Measurements from ENCODE around the gene MTX3.
A peak's percentile ranks its signal among the peaks of the same experiment; 100 is the strongest.

Gene MTX3

GRCh38 chr5:80008995-80009765 is 18.1 kb upstream of the MTX3 start:
- no peak for DNase-seq (ENCODE audit: low read depth)
- H3K4me3 ChIP-seq (ENCODE audit: low read depth, low read length) = no peak overlapping the region
- no peak for TF ChIP-seq CTCF (IDR thresholded peaks at IDR 0.05; ENCODE audit: control insufficient read depth, extremely low read depth, insufficient read depth)

- H3K4me3 ChIP-seq (ENCODE audit: low read depth, low read length) = no peak overlapping the region
- DNase-seq (ENCODE audit: low read depth) = no peak
- no peak for TF ChIP-seq CTCF (IDR thresholded peaks at IDR 0.05; ENCODE audit: control insufficient read depth, extremely low read depth, insufficient read depth)
Measured at GRCh38 chr5:80002677-80003076, 11.6 kb upstream of the MTX3 start.

- no peak overlapping the region for H3K4me3 ChIP-seq (ENCODE audit: low read depth, low read length)
- TF ChIP-seq CTCF (IDR thresholded peaks at IDR 0.05; ENCODE audit: control insufficient read depth, extremely low read depth, insufficient read depth) = no peak
- DNase-seq (ENCODE audit: low read depth) = no peak
Measured at GRCh38 chr5:79999722-80000121, 8.7 kb upstream of the MTX3 start.

GRCh38 chr5:79992891-79993657 is 2.0 kb upstream of the MTX3 start:
- DNase-seq (ENCODE audit: low read depth) = no peak
- H3K4me3 ChIP-seq (ENCODE audit: low read depth, low read length) = no peak overlapping the region
- no peak for TF ChIP-seq CTCF (IDR thresholded peaks at IDR 0.05; ENCODE audit: control insufficient read depth, extremely low read depth, insufficient read depth)

- peak overlapping the region; percentile 93 for H3K4me3 ChIP-seq (ENCODE audit: low read depth, low read length)
- no peak for DNase-seq (ENCODE audit: low read depth)
Measured at GRCh38 chr5:79990205-79990597, 861 bp downstream of the MTX3 start.

GRCh38 chr5:79986260-79986659 is 4.8 kb downstream of the MTX3 start:
- DNase-seq (ENCODE audit: low read depth) = no peak
- no peak for TF ChIP-seq CTCF (IDR thresholded peaks at IDR 0.05; ENCODE audit: control insufficient read depth, extremely low read depth, insufficient read depth)
- H3K4me3 ChIP-seq (ENCODE audit: low read depth, low read length) = no peak overlapping the region

More at GRCh38 chr5:79990205-79990597, 861 bp downstream of the MTX3 start:
- TF ChIP-seq CTCF (IDR thresholded peaks at IDR 0.05; ENCODE audit: control insufficient read depth, extremely low read depth, insufficient read depth) = no peak
